SK-N-MC (cell line): ENCODE data around the gene IMPG2.

Source experiments
- EZH2 ChIP-seq: fragments of 200-600 bp; sonication (generic); IDR thresholded peaks from one replicate; pipeline ENCODE4 v1.6.1; 2017; ENCODE audit warnings: antibody characterized with exemption
- FOXP2 ChIP-seq: optimal IDR thresholded peaks from 2 replicates; pipeline ENCODE3; 2011; ENCODE audit warnings: mild to moderate bottlenecking, moderate library complexity; ENCODE audit not compliant: insufficient read depth; ENCODE audit errors: extremely low read length, control extremely low read depth
- POLR2AphosphoS5 ChIP-seq: IDR thresholded peaks from 2 replicates; pipeline ENCODE4 v1.6.1; 2012; ENCODE audit warnings: mild to moderate bottlenecking, low read depth, low read length, borderline replicate concordance

GRCh38 chr3:101284757-101285156 lies 35.6 kb downstream of the IMPG2 start:
- TF ChIP-seq EZH2 (no peak), POLR2AphosphoS5 (no peak), FOXP2 (no peak)
